ENCODE data around the gene FARP2.
"Not testable (repeated sequence)": the region's sequence is repeated elsewhere in the genome, so short reads cannot be mapped to it uniquely, and the experiment has no call there.

Gene FARP2

DNA sequence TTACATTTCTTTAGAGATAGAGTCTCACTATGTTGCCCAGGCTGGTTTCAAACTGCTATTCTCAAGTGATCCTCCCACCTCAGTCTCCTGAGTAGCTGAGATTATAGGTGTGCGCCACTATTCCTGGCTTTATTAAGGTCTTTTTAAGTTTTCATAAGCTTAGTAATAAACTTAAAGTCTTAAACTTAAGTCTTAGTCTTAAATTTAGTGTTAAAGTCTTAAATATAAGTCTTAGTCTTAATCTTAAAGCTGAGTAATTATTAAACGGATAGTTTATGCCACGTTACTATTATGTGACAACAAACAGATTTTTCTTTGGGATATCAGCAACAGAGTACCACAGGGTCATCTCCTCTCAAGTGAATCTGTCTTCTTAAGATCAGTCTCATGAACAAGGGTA, 12.6 kb downstream of the FARP2 start:
- DNase-seq (ENCODE audit: low read depth, low spot score) = no peak

DNA sequence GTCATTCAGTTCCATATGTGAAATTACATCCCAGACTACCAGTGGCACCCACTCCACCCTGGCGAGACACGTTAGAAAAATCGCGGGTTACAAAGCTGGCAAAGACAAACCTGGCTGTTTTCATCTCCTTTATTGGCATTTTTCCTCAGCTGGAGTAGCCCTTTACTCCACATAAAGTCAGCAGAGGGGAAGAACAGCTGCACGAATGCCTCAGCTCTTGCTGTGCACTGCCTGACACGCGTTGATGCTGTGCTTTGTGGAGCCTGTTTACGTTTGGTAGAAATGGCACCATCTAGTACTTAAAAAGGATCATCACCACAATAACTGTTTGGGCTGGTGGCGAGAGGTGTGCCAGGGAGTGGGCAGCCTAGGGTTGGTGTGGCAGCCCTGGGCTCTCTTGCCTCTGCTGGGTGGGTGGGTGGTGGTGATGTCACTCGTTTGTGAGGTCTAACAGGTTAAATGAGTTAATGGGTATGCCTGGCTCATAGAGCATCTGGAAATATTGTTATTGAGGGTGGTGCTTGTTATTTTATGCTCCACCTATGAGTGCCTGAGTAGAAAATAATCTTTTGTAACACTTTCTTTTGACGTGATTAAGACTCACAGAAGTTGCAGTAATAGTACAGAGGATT, 16.4 kb downstream of the FARP2 start:
- DNase-seq (ENCODE audit: low read depth, low spot score) = no peak

DNA sequence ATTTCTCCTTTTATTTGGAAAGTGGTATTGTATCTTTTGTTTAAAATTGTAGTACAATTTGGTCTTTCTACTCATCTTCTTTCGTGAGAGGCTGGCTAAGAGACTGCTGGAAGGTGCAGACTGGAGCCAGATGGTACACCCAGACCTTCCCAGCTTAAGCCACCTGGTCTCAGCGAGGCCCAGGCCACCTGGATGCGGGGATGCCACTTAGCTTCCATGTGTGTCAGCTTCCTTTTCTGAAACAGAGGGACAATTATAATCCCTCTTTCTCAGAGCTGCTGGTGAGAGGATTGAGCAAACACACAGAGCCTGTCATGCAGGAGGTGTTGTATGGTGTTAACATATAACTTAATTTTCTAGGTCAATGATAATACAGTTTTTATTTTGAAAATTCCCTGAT, 17.4 kb downstream of the FARP2 start:
- no peak for DNase-seq (ENCODE audit: low read depth, low spot score)

DNA sequence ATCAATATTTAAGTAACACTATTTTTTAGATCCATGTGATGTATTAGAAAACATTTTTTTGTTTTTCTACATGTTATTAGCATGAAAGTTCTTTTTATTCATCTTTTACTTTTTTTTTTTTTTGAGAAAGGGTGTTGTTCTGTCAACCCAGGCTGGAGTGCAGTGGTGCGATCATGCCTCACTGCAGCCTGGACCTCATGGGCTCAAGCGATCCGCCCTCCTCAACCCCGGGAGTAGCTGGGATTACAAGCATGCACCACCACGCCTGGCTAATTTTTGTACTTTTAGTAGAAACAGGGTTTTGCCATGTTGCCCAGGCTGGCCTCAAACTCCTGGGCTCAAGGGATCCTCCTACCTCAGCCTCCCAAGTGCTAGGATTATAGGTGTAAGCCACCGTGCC, 17.8 kb downstream of the FARP2 start:
- not testable (repeated sequence) for DNase-seq (ENCODE audit: low read depth, low spot score)

DNA sequence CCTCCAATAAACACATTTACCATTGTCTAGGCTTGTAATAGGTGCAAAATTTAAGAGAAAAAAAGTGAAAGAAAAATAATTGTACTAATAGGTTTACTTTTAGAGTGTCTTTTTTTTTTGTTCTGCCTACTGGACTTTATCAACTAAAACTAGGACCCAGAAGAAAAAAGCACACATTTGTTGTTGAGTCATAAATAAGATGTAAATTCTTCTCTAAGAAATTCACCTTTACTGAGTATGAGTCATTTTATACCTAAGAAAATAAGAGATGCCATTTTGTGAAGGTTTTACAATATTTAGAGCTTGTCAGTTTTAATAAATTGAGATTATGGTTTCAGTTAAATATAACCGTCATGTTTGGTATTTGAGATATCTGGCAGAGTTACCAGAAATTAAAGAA, 19.2 kb downstream of the FARP2 start:
- DNase-seq (ENCODE audit: low read depth, low spot score) = no peak

DNA sequence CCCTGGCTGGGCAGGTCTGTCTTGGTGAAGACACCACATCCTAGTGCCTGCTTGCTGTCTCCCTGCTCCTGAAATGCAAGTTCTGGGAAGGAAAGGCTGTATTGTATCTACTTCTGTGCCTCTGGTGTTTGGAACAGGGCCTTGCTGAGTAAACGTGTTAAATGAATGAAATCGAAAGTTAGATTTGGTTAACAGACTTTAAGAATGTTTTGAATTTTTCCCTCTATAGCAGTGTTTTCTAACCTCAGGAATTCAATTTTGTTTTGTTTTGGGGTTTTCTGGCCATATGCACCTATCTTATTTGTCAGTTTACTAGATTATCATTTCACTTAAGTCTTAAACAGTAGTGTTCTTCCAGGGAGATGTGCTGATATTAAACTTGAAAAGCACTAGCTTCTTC, 20.7 kb downstream of the FARP2 start:
- DNase-seq (ENCODE audit: low read depth, low spot score) = no peak

DNA sequence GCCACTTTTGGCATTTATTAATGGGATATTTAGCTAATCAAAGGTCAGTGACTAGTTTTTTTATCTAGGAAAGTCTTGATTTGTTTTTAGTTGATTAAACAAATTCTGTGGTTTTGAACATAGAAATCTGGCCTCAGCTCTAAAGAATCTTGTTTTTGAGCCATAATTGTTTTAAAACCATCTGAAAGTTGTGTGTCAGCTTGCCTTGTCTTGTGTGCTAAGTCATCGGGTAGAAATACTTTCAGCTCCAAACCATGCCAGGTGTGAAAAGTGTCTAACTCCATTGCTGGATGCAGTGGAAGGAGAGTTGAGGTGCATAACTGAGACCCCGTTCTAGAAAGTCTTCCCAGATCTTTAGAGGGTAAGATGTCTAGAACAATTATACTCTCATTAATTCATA, 22.7 kb downstream of the FARP2 start:
- no peak for DNase-seq (ENCODE audit: low read depth, low spot score)

DNA sequence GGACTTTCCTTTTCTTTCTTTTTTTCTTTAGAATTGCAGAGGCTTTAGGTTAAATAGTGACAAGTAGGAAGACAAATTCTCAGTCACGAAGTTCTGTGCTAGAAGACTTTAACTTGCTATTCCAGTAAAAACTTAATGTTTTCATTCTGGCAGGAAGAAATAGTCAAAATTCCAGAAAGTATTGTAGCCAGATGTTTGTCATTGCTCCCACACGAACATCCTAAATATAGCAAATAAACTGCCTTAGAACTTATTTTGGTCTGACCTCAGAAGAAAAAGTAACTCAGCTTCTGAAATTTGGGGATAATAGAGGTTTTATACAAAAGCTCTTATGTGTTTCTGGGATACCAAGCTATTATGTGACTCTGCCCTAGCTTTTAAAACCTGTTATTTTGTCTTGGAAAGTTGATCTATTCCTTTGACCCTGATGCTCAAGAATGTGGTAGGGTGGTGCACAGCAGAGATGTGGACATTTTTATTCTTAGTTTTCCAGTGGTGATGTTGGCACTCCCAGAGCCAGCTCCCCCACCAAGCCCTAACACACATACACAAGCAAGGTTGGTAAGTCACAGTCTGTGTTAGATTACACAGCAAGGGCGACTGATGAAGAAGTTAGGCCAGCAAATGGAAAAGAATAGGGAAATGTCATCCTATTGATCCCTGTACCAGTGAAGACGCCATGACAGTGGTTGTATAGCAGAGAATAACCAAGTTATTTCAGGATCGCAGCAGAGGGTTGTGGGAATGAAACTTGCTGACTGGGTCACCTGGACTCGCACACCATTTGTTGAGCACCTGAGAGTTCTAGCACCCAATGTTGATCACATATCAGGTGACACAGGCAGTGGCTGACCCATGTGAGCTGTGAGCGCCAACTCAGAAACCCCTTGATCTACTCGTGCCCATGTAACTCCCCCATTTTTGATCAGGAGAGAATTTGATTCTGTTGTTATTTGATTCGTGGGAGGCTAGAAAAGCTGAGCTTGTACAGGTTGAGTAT, 23.7 kb downstream of the FARP2 start:
- no peak for DNase-seq (ENCODE audit: low read depth, low spot score)

DNA sequence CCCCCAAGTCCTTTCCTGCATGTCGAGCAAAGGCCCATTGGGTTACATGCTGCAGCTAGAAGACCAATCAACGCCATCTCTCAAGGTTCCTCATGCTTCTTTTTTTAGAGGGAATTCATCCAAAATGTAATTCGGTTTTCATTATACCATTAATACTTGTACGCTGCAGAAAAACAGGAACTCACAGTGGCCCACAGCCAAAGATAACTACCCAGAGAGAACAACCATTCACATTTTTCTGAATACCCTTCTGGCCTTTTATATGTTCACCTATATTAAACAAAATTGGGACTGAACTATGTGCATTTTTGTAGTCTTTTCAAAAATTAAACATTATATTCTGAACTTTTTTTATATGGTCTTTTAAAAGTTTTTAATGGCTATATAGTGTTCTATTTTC, 25.8 kb downstream of the FARP2 start:
- no peak for DNase-seq (ENCODE audit: low read depth, low spot score)

DNA sequence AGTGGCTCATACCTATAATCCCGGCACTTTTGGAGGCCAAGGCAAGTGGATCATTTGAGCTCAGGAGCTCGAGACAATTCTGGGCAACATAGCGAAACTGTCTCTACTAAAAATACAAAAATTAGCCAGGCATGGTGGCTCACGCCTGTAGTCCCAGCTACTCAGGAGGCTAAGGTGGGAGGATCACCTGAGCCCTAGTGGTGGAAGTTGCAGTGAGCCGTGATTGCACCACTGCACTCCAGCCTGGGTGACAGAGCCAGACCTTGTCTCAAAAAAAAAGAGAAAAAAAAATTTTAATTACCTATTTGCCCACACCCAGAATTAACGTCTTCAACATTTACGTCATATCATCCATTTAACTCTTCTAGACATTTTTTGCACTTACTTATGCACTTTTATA, 29.4 kb downstream of the FARP2 start:
- not testable (repeated sequence) for DNase-seq (ENCODE audit: low read depth, low spot score)

DNA sequence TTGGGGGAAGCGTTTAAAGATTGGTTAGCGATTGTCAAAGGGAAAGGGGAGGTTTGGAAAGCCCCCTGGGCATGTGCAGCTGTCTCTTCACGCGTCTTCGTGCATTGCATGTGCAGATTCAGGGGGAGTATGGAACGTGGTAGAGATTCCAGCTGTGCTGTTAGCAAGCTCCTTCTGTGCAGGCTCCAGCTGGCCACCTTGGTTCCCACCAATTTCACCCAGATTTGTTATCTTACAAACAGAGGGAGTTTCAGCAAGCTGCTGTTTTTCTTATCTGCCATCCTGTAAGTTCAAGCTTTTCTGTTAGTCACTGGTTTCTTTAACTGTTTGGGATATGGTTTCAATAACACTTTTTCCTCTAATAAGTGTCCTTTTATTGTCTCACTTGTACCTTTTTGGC, 30.4 kb downstream of the FARP2 start:
- DNase-seq (ENCODE audit: low read depth, low spot score) = no peak

DNA sequence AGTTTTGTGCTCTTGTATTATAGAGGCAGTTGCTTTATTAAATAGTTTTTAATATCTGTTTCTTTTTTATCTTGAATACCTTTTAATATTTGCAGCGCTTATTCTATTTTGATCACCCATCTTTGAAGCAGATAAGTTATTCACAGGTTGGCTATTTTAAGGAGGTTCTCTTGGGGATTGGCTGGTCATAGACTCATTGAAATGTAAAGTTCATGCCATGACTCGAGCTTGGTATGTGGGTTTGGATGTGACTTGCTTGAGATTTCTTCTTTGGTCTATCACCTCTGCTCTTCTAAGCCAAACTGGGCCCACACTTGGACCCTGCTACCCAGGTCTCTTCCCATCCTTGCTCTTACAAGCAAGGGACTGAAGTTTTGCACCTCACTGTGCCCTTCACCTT, 33.6 kb downstream of the FARP2 start:
- no peak for DNase-seq (ENCODE audit: low read depth, low spot score)

DNA sequence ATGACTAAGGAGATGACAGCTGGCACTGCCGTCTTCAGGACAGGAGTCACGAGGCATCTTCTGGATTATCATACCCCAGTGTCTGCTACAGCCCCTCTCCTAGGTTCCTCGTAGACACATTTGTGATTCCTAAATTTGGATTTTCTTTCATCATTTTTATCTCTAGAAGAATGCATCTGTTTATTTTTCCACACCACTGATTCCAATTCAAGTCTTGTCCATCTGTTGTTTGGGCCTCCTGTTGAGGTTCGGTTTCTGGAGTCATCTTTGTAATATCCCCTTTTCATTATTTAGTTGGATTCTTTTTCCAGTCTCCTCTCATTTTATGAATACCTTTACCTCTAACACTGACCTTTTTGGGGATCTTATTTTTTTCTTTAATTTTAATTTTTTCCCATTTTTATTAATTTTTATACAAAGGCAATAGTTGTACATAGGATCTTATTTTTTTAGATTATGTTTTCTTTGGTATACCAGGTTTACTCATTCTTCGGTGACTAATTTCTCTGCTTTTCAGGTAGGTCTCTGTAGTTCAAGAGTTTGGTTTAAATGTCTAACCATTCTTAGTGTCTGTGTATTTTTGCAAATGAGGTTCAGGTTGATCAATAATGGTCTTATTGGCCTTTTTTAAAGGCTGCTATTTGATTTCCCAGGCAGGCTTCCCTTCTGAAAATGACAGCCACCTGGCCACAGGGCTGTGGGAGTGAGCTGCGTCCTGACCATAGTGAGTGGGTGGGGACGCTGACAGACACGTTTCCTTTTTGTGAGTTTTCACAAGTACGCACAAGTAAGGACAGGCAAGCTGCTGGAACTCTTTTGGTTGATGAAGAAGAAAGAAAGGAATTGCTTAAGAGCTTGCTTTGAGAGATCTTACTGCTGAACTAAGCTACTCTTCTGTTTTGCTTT, 34.5 kb downstream of the FARP2 start:
- no peak for DNase-seq (ENCODE audit: low read depth, low spot score)

DNA sequence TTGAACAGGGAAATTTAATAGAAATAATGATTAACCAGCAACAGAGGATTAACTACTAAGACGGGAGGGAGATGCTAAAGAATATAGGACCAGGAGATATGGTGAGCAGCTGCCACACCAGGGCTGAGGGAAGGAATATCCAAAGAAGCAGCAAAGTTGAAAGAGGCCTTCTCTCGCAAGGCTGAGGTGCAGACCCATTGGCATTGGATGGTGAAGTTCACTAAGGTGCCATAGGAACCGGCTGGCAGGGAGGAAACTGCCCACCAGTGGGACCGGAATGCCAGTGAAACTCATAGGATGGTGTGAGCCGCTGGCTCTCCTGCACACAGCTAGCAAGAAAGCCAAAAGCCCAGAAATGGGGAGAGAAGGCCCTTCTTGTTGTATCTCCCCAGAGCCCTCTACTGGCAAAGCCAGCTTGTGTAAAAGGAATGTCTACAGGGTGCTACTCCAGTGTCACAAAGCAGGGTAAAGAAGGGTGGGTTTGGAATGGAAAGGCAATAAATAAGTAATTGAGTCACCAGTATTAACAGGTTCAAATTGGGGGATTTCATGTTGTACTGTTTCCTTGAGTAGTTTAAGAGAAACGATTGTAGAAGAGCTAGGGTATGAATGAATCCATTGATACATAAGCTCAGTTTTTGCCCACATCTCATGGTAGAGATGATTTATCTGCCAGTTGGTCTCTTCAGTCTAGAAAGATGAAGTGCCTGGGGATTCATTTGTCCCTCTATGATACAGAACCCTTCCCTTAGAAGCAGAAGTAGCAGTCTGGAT, 36.0 kb downstream of the FARP2 start:
- DNase-seq (ENCODE audit: low read depth, low spot score) = no peak

DNA sequence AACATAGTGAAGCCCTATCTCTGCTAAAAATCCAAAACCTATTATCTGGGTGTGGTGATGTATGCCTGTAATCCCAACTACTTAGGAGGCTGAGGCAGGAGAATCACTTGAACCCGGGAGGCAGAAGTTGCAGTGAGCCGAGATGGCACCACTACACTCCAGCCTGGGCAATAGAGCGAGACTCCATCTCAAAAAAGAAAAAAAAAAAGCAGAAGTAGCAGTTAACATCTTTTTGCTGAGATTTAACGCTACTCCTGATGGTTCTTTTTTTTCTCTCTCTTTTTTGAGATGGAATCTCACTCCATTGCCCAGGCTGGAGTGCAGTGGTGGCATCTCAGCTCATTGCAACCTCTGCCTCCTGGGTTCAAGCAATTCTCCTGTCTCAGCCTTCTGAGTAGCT, 36.7 kb downstream of the FARP2 start:
- DNase-seq (ENCODE audit: low read depth, low spot score) = not testable (repeated sequence)

DNA sequence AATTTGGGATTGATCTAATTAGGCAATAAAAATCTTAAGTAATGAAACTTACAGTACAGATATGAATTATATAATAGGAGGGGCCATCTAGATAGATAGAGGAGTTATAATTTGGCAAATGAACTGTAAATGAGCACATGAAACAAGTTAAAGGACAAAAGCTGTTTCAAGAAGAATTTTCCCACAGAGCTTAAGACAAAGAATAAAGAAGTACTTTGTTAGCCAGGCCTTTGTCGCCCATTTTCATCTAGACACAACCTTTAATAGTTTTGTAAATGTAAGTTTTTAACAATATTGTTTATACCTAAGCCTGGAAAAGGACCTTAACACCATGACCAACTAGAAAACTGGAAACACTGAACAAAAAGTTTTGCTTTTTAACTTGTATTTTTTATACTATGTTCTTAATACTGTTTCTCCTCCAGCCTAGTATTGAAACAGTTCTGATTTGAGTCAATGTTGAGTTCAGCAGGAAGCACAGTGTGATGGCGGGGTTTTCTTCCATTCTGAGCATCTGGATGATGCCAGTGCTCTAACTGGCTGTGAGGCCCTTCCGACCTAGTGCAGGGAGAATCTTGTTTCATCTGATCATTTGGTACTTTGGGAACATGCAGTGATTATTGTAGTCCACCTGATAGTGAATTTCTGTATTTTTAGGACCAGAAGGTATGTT, 37.6 kb downstream of the FARP2 start:
- no peak for DNase-seq (ENCODE audit: low read depth, low spot score)

DNA sequence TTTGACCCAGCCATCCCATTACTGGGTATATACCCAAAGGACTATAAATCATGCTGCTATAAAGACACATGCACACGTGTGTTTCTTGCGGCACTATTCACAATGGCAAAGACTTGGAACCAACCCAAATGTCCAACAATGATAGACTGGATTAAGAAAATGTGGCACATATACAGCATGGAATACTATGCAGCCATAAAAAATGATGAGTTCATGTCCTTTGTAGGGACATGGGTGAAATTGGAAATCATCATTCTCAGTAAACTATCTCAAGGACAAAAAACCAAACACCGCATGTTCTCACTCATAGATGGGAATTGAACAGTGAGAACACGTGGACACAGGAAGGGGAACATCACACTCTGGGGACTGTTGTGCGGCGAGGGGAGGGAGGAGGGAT, 40.7 kb downstream of the FARP2 start:
- DNase-seq (ENCODE audit: low read depth, low spot score) = not testable (repeated sequence)

DNA sequence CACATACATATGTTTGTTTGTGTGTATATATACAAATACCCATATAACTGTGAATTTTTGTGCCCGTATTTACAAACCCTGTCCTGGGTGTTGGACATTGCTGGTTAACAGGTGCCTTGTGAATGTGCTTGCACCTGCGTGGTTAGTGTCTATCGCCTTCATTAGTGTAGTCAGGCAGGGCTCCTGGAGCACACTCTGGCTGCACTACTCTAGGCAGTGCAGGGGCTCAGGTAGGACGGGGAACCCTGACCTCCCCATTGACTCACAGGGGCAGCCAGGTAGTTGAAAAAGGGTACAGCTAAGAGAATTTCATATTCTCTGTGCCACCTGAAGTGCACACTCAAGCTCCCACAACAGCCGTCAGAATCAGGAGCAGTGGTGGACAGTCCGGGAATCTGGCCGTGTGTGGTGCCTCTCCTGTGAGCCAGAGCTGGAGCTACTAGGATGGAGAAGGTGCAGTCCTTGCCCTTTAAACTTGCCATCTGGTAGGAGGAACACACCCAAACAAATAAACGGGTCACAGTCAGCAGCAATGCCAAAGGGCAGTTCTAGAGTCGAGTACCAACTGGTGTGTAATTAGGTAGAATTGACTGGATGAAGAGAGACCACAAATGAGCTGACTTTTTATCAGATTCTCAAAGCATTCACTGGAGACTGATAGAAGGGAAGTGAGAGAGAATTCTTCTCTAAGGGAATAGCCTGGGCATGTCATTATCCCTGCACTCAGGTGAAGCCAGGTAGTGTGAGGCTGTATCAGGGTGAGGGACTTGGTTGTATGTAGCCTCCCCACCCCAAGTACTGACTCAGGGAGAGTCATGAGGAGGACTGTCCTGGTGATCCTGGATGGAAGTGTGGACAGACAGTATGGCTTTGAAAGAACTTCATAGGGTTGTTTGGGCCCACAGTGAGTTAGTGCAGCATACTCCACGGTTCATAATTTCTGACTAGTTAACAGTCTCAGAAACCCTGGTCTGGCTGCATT, 44.1 kb downstream of the FARP2 start:
- no peak for DNase-seq (ENCODE audit: low read depth, low spot score)

DNA sequence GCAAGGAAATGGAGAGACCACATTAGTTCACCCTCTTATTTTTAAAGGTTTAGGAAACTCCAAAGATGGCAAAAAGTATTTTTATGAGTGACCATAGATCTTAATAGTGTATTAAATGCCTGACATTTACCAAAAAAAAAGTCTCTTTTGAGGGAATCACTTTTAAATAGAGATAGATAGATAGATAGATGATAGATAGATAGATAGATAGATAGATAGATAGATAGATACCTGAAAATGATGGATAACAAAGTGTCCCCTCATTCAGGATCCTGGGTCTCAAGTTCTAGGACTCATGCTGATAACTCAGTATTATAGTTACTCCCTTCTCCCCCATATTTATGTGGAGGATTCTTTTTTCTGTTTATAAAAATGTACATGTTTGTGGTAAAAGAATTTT, 52.8 kb downstream of the FARP2 start:
- DNase-seq (ENCODE audit: low read depth, low spot score) = no peak

Data from activated naive CD8-positive, alpha-beta T cell treated with anti-CD3 and anti-CD28 coated beads, Interleukin-2, amount 50 U/mL, for 16 hours (primary cell).